CD14-positive monocyte (primary cell): Measurements from ENCODE around the gene PHF12. TPM values are rescaled to one million over a fixed set of nuclear protein-coding genes. Genes with fewer than 3 reads are reported as not detected.

ENCODE experiments used
- DNase-seq, 3 donors: peaks; one replicate each; pipeline ENCODE4 v3.0.0-alpha.2; 2011 to 2022
- H2AFZ ChIP-seq: 2 replicates; pipeline ENCODE4 v1.6.0; 2012; ENCODE audit warnings: mild to moderate bottlenecking, low read depth, low read length, inconsistent platforms; ENCODE audit not compliant: insufficient read depth, poor library complexity, severe bottlenecking
- H3K27ac ChIP-seq, 2 donors: 1 replicate in 1 of 2; 2 replicates in 1 of 2; pipeline ENCODE4 v1.5.1; 2012 to 2013; ENCODE audit warnings: low read length in 2 of 2, control low read depth in 1 of 2, inconsistent platforms in 1 of 2, low read depth in 1 of 2, mild to moderate bottlenecking in 1 of 2
- H3K27me3 ChIP-seq, 2 donors: one replicate each; pipeline versions ENCODE4 v1.6.0 to v1.6.1; 2011 to 2013; ENCODE audit warnings: low read length in 2 of 2; ENCODE audit not compliant: control insufficient read depth in 2 of 2, insufficient read depth in 2 of 2
- H3K36me3 ChIP-seq, 2 donors: replicated peaks in 1 of 2; 1 replicate in 1 of 2; 2 replicates in 1 of 2; pipeline versions ENCODE4 v1.5.1 to v1.6.1; 2012 to 2013; ENCODE audit warnings: low read length in 2 of 2, control low read depth in 1 of 2, inconsistent platforms in 1 of 2, mild to moderate bottlenecking in 1 of 2; ENCODE audit not compliant: insufficient read depth in 2 of 2, control insufficient read depth in 1 of 2
- H3K4me1 ChIP-seq, 2 donors: 1 replicate in 1 of 2; 2 replicates in 1 of 2; pipeline versions ENCODE4 v1.5.1 to v1.6.1; 2012 to 2013; ENCODE audit warnings: low read length in 2 of 2, control low read depth in 1 of 2, inconsistent platforms in 1 of 2, mild to moderate bottlenecking in 1 of 2, moderate library complexity in 1 of 2; ENCODE audit not compliant: insufficient read depth in 2 of 2, control insufficient read depth in 1 of 2
- H3K4me2 ChIP-seq: replicated peaks from 2 replicates; pipeline ENCODE3; 2012; ENCODE audit warnings: low read length, moderate library complexity, mild to moderate bottlenecking; ENCODE audit not compliant: poor library complexity, severe bottlenecking; ENCODE audit errors: extremely low read depth
- H3K4me3 ChIP-seq, 3 experiments: fragments of 200-600 bp in 1 of 3; sonication (generic) in 1 of 3; replicated peaks in 1 of 3; 1 replicate in 2 of 3; 2 replicates in 1 of 3; pipeline ENCODE4 v1.5.1; 2011 to 2013; ENCODE audit warnings: low read length in 3 of 3, mild to moderate bottlenecking in 3 of 3, control low read depth in 2 of 3, low read depth in 2 of 3, inconsistent platforms in 1 of 3, moderate library complexity in 1 of 3
- H3K79me2 ChIP-seq: 2 replicates; pipeline ENCODE4 v1.6.0; 2012; ENCODE audit warnings: mild to moderate bottlenecking, control low read depth, inconsistent platforms, low read length, moderate library complexity; ENCODE audit not compliant: insufficient read depth
- H3K9ac ChIP-seq: 2 replicates; pipeline ENCODE4 v1.6.0; 2017; ENCODE audit warnings: low read length, mild to moderate bottlenecking; ENCODE audit not compliant: insufficient read depth, poor library complexity, severe bottlenecking
- H3K9me3 ChIP-seq, 2 donors: replicated peaks in 1 of 2; 1 replicate in 1 of 2; 2 replicates in 1 of 2; pipeline versions ENCODE4 v1.5.1 to v1.6.1; 2012 to 2013; ENCODE audit warnings: low read length in 2 of 2, control low read depth in 1 of 2; ENCODE audit not compliant: control insufficient read depth in 1 of 2, insufficient read depth in 1 of 2
- H4K20me1 ChIP-seq: 2 replicates; pipeline ENCODE4 v1.6.0; 2012; ENCODE audit warnings: mild to moderate bottlenecking, low read length, control low read depth, moderate library complexity; ENCODE audit not compliant: insufficient read depth
- H3K27ac Mint-ChIP-seq, 7 donors: one replicate each; pipeline ENCODE4 v1.8.0; 2020; ENCODE audit warnings: mild to moderate bottlenecking in 7 of 7, mixed read lengths in 7 of 7, moderate library complexity in 6 of 7, inconsistent platforms in 2 of 7
- H3K27me3 Mint-ChIP-seq, 3 donors: one replicate each; pipeline ENCODE4 v1.8.0; 2021 to 2022; ENCODE audit warnings: low read depth in 3 of 3, mild to moderate bottlenecking in 3 of 3, mixed read lengths in 3 of 3, moderate library complexity in 3 of 3, inconsistent platforms in 1 of 3
- H3K36me3 Mint-ChIP-seq, 2 donors: one replicate each; pipeline ENCODE4 v1.8.0; 2020; ENCODE audit warnings: mixed read lengths in 2 of 2, inconsistent platforms in 1 of 2, mild to moderate bottlenecking in 1 of 2
- H3K4me1 Mint-ChIP-seq: one replicate; pipeline ENCODE4 v1.8.0; 2020; ENCODE audit warnings: mild to moderate bottlenecking, mixed read lengths
- H3K4me3 Mint-ChIP-seq, 2 donors: one replicate each; pipeline ENCODE4 v1.8.0; 2020; ENCODE audit warnings: mild to moderate bottlenecking in 2 of 2, mixed read lengths in 2 of 2, moderate library complexity in 1 of 2
- H3K9me3 Mint-ChIP-seq, 7 donors: one replicate each; pipeline ENCODE4 v1.8.0; 2020 to 2022; ENCODE audit warnings: mixed read lengths in 7 of 7, mild to moderate bottlenecking in 6 of 7, moderate library complexity in 6 of 7, inconsistent platforms in 2 of 7
- CTCF ChIP-seq: fragments of 200-600 bp; IDR thresholded peaks from one replicate; pipeline ENCODE4 v1.8.0; 2022; ENCODE audit warnings: antibody characterized with exemption, mild to moderate bottlenecking
- WGBS: methylation state at CpG from one replicate; pipeline ENCODE4 v1.1.5; 2013; ENCODE audit warnings: missing lambda C conversion rate; ENCODE audit not compliant: insufficient coverage; 5-methylcytosine and 5-hydroxymethylcytosine counted together
- intact Hi-C, 2 donors: fragments of 100-400 bp; cut with micrococcal nuclease; formaldehyde crosslinking; loops; one replicate each; pipeline versions ENCODE4 v1.15.0 to v1.15.1; 2023
- polyA plus RNA-seq, 3 donors: library from polyadenylated mRNA; depleted of rRNA in 1 of 3; unstranded in 2 of 3; stranded (reverse) in 1 of 3; fragments of 300-500 nt in 2 of 3; fragments of >200 nt in 1 of 3; fragmentation: Illumina TruSeq in 2 of 3; gene quantifications; 1 replicate in 2 of 3; 2 replicates in 1 of 3; pipeline ENCODE4 v1.2.3, GENCODE V29; 2012 to 2021

The PHF12 gene
- polyA plus RNA-seq, 3 donors: 1.4 to 62.5 (median 2.5) TPM

- H3K4me3 Mint-ChIP-seq: no peak overlapping the region
- Histone ChIP-seq H3K9ac (no peak overlapping the region), H3K4me1 (peaks cover 19 to 26% of the 10 kb centered on the region in 2 donors), H3K4me2 (no peak overlapping the region), H3K9me3 (no peaks in the 10 kb centered on the region), H3K27me3 (no peaks in the 10 kb centered on the region), H3K4me3 (no peak overlapping the region), H4K20me1 (peaks cover 96% of the 10 kb centered on the region), H2AFZ (no peak overlapping the region), H3K36me3 (peaks cover 17 to 70% of the 10 kb centered on the region in 2 donors), H3K27ac (peak overlapping the region in 1 of 2 donors; percentile 73), H3K79me2 (peaks cover 98% of the 10 kb centered on the region)
- DNase-seq: no peak
- intact Hi-C loops: no loop called here
- no peaks in the 10 kb centered on the region for H3K9me3 Mint-ChIP-seq
- H3K27ac Mint-ChIP-seq: peak overlapping the region in 4 of 7 donors; percentile 53 to 73 (median 58)
- peaks cover 46 to 62% of the 10 kb centered on the region in 2 donors for H3K36me3 Mint-ChIP-seq
- H3K4me1 Mint-ChIP-seq: peaks cover 44% of the 10 kb centered on the region
- no peak for TF ChIP-seq CTCF
- peaks cover 0 to 2% (median 0%) of the 10 kb centered on the region in 3 donors for H3K27me3 Mint-ChIP-seq
These were observed 12.8 kb downstream of the PHF12 start for GRCh38 chr17:28938552-28938951.

GRCh38 chr17:28937044-28937729 is 14.1 kb downstream of the PHF12 start:
- Histone ChIP-seq H3K4me3 (peak overlapping the region in 1 of 3 experiments; percentile 14), H2AFZ (no peak overlapping the region), H3K36me3 (peaks cover 11 to 73% of the 10 kb centered on the region in 2 donors), H3K9me3 (no peaks in the 10 kb centered on the region), H3K9ac (no peak overlapping the region), H3K27ac (peak overlapping the region; percentile 11 to 73), H4K20me1 (peaks cover 100% of the 10 kb centered on the region), H3K27me3 (no peaks in the 10 kb centered on the region), H3K79me2 (peaks cover 98% of the 10 kb centered on the region), H3K4me2 (peak overlapping the region; percentile 34), H3K4me1 (peaks cover 19 to 26% of the 10 kb centered on the region in 2 donors)
- H3K9me3 Mint-ChIP-seq: no peaks in the 10 kb centered on the region
- no peaks in the 10 kb centered on the region for H3K27me3 Mint-ChIP-seq
- peak overlapping the region; percentile 73 to 89 (median 88) for H3K27ac Mint-ChIP-seq
- intact Hi-C loops: no loop called here
- H3K4me1 Mint-ChIP-seq: peaks cover 44% of the 10 kb centered on the region
- no peak for TF ChIP-seq CTCF
- no peak overlapping the region for H3K4me3 Mint-ChIP-seq
- WGBS: 57% methylated on average over 3 of the region's 5 CpGs
- peak; percentile 55 to 74 (median 68) for DNase-seq
- peaks cover 42 to 62% of the 10 kb centered on the region in 2 donors for H3K36me3 Mint-ChIP-seq
